Measurements from ENCODE around the gene LGALS7B.
"Not testable (repeated sequence)": the region's sequence is repeated elsewhere in the genome, so short reads cannot be mapped to it uniquely, and the experiment has no call there.

Gene LGALS7B

DNA sequence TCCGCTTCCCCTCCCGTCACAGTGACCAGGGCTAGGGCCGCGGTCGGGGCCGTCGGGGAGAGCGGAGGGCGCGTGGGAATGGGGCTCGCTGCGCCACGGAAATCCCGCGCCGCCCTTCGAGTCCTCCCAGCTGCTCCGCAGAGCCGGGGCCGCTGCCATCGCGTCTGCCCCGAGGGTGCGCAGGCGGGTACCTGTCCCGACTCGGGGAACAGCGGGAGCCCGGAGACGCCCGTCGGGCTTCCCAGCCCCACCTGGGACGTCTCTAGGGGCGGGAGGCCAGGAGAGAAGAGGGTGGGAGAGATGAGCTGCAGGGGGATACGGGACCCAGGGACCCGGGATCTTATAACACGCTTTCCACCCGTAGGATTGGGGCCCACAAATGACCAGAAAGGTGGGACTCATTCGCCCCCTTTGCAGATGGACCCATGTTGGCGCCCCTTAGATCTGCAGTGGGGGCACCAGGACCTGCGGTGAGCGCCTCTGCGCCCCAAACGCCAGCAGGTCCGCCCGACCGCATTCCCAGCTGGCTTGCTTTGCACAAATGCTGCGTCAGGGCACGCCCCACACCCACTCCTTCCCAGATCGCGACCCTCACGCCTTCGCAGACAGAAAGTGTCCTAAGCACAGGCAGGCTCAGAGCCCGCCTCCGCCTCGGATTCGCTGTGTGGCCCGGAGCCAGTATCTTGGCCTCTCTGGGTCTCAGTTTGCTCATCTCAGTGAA lies 18.6 kb upstream of the LGALS7B start:
- DNase-seq (ENCODE audit: low read depth in 2 of 2): not testable (repeated sequence)

DNA sequence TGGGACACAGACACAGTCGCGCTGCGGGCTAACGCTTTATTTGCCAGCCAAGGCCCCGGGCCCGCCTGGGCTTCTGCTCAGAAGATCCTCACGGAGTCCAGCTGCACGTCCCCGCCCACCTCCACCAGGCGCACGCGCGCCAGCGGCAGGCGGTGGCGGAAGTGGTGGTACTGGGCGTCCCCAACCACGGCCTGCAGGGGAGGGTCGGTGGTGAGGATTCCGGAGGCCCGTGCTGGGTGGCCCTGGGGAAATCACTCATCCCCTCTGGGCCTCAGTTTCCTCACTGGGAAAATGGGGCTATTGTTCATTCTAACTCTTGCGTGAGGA lies 18.1 kb upstream of the LGALS7B start:
- DNase-seq (ENCODE audit: low read depth in 2 of 2): not testable (repeated sequence)

DNA sequence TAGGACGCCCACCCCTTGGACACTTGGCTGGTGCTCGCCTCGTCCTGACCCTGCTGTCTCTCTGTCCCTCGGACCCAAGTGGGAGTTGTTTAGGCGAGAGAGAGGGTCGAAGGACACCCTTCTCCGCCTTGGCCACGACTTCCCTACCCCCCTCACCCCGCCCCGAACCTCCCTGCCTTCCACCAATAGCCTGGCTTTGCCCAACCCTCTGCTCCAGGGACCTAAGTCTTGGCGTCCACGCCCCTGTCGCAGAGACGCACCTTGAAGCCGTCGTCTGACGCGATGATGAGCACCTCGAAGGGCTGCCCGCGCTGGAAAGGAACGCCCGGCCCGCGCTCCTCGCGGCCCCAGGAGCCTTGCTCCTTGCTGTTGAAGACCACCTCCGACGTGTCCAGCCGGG lies 17.4 kb upstream of the LGALS7B start:
- DNase-seq (ENCODE audit: low read depth in 2 of 2): not testable (repeated sequence)

DNA sequence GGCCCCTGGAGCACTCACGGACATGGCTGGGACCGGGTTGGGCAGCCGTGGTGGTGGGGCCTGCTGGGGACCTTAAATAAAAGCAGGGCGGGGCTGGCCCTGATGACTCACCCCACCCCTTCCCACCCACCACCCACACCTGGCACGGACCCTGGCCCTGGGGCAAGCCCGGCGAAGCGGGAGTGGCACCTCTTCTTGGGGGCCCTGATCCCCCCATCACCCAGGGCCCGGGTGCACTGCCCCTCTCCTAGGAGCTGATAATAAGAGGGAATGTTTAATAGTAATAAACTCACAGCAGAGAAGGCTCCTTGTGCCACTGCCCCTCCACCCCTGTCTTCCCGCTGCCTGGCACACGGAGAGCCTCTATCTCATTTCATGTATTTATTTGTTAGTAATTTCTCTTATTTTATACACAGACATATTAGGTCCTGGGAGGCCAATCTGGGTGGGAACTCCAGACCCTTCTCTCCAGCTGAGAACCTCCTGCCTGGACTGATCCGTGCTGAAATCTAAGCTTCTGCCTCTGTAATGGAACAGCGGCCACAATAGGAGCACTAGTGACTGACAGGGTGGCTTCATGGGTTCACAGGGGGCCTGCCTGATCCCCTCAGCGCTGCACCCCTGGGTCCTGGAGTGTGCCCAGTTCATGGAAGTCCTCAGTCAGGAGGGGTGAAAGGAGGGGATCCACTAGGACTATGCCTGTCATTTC lies 15.4 kb upstream of the LGALS7B start, which contains the start of gene LGALS7:
Gene LGALS7, minus strand, starts transcription at position 49 of the 709 bp plus-strand sequence. Its CDS starts 25 bp downstream, at position 24.
- no peak for DNase-seq (ENCODE audit: low read depth in 2 of 2)

DNA sequence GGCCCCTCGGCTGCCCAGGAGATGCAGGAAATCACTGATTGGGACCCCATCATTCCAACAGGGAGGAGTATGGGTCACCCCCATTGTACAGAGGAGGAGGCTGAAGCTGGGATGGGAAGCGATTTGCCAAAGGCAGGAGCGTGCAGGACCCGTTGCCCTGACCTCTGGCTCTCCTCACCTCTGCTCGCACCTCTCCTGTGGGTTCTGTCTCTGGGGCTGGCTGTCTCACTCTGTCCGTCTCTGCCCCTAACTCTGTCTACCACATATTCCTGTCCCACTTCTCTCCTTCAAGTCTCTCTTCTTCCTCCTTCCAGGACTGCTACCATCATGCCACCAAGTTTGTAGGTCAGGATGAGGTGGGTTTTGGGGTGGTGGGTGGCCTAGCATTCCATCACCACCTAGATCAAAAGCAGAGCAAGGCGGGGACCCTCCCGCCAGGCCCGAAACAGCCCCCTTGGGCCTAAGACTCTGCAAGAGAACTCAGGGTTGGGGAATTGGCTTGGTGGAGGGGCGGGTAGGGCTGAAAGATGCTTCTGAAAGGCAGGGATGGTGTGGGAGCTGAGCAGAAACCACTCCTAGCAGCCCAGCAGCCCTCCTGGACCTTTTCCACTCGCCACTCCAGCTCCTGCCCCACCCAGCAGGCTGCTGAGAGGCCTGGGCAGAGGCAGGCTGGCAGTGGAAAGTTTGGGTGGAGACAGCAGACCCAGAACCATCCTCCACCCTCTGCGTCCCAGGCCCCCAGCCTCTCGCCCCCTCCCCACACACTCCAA lies 14.6 kb upstream of the LGALS7B start:
- DNase-seq (ENCODE audit: low read depth in 2 of 2): no peak

DNA sequence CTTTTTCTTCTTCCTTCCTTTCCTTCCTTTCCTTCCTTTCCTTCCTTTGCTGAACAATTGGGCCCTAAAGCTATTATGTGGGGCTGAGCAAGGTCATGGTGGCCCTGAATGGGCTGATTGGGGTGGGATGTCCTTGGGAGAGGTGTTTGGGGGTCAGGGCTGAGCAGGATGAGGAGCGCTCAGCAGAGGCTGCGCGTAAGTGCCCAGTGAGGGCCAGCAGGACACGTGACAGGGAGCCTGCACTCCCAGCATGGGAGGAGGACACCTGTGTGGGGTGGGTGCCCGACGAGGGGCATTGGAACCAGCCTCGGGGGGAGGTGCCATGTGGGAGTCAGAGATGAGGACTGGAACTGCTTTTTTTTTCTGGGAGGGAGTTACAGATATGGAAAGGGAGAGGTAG lies 10.3 kb upstream of the LGALS7B start:
- DNase-seq (ENCODE audit: low read depth in 2 of 2): no peak

DNA sequence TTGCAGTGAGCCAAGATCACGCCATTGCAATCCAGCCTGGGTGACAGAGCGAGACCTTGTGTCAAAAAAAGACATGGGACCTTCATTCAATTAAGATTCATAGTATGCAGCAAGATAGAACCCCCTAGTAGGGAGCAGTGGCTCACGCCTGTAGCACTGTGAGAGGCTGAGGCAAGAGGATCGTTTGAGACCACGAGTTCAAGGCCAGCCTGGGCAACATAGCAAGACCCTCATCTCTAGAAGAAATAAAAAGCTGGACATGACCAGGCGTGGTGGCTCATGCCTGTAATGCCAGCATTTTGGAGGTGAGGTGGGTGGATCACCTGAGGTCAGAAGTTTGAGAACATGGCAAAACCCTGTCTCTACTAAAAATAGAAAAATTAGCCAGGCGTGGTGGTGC lies 8.6 kb upstream of the LGALS7B start:
- no peak for DNase-seq (ENCODE audit: low read depth in 2 of 2)

DNA sequence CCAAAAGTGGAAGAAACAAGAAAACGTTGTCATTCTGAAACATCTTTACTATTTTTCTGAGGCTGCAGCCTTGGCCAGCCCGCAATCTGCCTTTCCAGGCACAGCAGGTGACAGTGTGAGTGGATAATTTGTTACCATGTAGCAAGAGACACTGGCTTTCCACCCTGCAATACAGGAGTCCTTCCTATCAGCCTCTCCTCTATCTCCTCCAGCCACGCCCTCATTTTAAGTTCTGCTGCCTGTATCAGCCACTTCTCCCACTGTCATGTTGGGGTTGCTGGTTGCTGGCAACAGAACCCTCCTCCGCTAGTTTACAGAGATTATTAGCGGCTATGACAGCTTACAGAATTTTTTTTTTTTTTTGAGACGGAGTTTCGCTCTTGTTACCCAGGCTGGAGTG lies 7.9 kb upstream of the LGALS7B start:
- DNase-seq (ENCODE audit: low read depth in 2 of 2): no peak

DNA sequence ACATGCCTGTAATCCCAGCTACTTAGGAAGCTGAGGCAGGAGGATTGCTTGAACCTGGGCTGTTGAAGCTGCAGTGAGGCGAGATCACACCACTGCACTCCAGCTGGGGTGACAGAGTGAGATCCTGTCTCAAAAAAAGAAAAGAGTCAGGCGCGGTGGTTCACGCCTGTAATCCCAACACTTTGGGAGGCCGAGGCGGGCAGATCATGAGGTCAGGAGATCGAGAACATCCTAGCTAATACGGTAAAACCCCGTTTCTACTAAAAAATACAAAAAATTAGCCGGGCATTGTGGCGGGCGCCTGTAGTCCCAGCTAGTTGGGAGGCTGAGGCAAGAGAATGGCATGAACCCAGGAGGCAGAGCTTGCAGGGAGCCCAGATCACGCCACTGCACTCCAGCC lies 6.8 kb upstream of the LGALS7B start:
- DNase-seq (ENCODE audit: low read depth in 2 of 2): not testable (repeated sequence)

DNA sequence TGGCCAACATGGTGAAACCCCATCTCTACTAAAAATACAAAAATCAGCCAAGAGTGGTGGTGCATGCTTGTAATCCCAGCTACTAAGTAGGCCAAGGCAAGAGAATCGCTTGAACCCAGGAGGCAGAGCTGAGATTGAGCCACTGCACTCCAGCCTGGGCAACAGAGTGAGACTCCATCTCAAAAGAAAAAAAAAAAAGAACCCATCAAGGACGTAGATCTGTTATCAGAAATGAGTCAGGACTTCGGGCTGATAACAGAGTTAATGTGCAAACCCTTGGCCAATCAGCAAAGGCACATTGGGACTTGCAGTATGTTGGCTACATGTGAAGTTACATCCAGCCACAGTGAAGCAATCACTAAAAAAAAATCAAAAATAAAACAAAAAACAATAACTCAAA lies 4.8 kb upstream of the LGALS7B start:
- no peak for DNase-seq (ENCODE audit: low read depth in 2 of 2)

DNA sequence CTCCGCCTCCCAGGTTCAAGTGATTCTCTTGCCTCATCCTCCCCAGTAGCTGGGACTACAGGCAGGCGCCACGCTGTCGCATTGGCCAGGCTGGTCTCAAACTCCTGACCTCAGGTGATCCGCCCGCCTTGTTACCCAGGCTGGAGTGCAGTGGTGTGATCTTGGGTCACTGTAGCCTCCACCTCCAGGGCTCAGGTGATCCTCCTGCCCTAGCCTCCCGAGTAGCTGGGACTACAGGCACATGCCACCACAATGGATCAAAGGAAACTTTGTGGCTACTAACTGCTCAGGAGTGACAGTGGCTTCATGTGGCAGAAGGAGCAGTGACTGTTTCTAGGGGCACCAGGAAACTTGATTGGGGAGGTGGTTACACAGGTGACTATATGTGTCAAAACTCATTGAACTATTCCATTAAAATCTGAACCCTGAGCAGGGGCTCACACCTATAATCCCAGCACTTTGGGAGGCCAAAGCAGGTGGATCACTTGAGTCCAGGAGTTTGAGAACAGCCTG lies 3.8 kb upstream of the LGALS7B start:
- DNase-seq (ENCODE audit: low read depth in 2 of 2): no peak

DNA sequence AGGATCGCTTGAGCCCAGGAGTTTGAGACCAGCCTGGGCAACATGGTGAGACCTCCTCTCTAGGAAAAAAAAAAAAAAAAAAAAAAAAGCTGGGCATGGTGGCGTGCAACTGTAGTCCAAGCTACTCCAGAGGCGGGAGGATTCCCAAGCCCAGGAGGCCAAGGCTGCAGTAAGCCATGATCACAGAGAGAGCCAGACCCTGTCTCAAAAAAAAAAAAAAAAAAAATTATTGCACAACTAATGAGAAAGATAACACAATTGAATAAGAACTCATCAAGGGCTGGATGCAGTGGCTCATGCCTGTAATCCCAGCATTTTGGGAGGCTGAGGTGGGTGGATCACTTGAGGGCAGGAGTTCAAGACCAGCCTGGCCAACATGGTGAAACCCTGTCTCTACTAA lies 2.9 kb upstream of the LGALS7B start:
- DNase-seq (ENCODE audit: low read depth in 2 of 2): not testable (repeated sequence)

DNA sequence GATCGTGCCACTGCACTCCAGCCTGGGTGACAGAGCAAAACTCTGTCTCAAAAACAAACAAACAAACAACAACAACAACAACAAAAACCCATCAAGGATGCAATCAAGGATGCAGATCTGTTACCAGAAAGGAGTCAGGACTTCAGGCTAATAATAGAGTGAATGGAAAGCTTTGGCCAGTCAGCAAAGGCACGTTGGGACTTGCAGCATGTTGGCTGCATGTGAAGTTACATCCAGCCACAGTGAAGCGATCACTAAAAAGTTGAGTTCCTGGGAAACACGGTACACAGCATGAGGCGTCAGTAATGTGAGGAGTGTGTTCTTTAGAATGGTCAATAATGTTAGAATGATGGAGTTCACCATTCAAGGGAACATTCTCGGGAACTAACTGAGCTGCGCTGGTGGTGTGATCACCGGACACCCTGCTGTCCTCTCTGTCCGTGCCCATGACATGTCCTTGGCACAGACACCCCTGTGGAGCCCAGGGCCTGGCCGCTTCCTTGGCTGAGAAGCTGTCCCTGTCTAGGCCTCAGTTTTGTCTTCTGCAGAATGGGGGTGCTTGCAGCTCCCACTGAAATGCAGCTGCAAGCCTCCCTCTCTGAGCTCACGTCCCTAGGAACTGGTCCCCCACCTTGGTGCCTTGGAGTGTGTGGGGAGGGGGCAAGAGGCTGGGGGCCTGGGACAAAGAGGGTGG lies 2.3 kb upstream of the LGALS7B start:
- no peak for DNase-seq (ENCODE audit: low read depth in 2 of 2)

DNA sequence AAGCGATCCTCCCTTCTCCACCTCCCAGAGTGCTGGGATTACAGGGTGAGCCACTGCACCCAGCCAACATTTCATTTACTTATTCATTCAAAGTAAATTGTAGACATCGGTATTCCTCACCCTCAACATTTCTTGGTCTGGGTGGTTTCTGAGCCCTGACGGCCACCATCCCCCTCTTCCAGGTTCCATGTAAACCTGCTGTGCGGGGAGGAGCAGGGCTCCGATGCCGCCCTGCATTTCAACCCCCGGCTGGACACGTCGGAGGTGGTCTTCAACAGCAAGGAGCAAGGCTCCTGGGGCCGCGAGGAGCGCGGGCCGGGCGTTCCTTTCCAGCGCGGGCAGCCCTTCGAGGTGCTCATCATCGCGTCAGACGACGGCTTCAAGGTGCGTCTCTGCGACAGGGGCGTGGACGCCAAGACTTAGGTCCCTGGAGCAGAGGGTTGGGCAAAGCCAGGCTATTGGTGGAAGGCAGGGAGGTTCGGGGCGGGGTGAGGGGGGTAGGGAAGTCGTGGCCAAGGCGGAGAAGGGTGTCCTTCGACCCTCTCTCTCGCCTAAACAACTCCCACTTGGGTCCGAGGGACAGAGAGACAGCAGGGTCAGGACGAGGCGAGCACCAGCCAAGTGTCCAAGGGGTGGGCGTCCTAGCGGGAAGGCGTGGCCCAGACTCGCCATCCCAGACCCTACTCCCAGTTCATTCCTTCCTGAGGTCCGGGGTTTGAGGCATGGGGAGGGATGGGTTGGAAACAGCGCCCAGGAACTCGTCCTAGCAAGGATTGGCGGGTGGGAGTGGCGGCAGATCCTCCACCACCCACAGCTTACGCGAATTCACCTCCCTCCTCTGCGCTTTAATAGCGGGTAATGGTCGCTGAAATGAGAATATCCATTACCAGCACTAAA lies 1.8 kb downstream of the LGALS7B start:
- not testable (repeated sequence) for DNase-seq (ENCODE audit: low read depth in 2 of 2)

DNA sequence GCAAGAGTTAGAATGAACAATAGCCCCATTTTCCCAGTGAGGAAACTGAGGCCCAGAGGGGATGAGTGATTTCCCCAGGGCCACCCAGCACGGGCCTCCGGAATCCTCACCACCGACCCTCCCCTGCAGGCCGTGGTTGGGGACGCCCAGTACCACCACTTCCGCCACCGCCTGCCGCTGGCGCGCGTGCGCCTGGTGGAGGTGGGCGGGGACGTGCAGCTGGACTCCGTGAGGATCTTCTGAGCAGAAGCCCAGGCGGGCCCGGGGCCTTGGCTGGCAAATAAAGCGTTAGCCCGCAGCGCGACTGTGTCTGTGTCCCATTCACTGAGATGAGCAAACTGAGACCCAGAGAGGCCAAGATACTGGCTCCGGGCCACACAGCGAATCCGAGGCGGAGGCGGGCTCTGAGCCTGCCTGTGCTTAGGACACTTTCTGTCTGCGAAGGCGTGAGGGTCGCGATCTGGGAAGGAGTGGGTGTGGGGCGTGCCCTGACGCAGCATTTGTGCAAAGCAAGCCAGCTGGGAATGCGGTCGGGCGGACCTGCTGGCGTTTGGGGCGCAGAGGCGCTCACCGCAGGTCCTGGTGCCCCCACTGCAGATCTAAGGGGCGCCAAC lies 2.6 kb downstream of the LGALS7B start:
- DNase-seq (ENCODE audit: low read depth in 2 of 2): not testable (repeated sequence)

DNA sequence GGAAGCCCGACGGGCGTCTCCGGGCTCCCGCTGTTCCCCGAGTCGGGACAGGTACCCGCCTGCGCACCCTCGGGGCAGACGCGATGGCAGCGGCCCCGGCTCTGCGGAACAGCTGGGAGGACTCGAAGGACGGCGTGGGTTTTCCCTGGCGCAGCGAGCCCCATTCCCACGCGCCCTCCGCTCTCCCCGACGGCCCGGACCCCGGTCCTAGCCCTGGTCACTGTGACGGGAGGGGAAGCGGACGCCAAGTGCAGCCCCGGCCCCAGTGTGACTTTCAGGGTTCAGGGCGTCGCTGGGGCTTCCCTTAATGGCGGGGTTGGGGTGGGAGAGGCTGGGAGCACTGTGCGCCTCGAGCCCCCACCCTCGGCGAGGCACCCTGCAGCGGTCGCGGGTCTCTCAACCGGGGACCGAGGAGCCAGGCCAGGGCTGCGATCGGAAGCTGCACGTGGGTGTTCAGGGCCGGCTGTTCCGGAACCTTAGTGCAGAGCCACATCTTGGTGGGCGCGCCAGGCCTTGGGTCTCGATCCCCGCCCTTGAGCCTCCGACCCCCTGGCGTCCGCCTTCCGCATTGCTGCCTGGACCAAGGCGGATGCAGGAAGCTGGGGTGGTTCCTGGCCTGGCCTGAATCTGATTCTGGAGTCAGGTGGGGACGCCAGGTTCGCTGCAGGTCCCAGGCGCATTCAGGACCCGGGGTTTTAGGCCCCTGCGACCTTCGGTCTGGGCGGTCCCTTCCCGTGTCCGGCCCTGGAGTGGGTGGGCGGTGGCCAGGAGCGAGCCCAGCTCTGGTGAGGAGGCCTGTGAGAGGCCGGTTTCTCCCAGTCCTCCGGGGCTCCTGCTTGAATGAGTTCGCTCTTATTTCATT lies 3.5 kb downstream of the LGALS7B start:
- DNase-seq (ENCODE audit: low read depth in 2 of 2): peak in 1 of 2 donors; percentile 15

DNA sequence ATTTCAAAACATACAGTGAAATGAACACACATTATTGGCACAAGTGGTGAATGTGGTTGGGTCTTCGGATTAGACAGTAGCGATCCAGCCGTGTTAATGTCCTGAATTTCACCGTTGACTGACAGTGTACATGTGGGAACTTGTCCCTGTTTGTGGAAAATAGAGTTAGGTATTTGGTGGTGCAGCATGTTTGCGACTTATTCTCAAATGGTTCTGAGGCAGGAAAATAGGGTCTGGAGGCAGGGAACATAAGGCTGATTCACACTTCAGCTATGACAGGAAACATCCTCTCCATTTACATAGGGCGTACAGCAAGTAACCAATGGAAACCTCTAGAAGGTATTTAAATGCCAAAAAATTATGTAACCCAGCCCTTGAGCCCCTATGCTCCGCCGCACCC lies 4.2 kb downstream of the LGALS7B start:
- no peak for DNase-seq (ENCODE audit: low read depth in 2 of 2)

DNA sequence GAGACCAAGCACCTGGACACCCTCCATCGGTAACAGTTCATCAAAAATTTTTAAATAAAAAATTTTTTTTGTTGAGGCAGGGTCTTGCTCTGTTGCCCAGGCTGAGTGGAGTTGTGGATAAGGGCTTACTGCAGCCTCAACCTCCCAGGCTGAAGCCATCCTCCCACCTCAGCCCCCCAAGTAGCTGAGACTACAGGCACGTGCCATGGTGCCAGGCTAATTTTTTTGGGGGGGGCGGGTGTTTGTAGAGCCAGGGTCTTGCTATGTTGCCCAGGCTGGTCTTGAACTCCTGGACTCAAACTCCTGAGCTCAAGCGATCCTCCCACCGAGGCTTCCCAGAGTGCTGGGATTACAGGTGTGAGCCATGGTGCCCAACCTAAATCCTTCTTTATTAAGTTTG lies 4.7 kb downstream of the LGALS7B start:
- DNase-seq (ENCODE audit: low read depth in 2 of 2): no peak

DNA sequence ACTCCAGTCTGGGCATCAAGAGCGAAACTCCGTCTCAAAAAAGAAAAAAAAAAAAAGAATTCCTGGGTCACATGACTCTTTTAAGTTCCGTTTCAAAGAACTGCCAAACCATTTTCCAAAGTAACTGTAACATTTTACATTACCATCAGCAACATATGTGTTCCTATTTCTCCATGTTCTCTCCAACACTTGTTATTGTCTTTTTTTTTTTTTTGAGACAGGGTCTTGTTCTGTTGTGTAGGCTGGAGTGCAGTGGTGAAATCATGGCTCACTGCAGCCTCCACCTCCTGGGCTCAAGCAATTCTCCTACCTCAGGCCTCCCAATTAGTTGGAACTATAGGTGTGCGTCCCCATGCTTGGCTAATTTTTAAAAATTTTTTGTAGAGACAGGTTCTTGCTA lies 6.5 kb downstream of the LGALS7B start:
- DNase-seq (ENCODE audit: low read depth in 2 of 2): no peak

All from stimulated activated CD8-positive, alpha-beta memory T cell treated with anti-CD3 and anti-CD28 coated beads, Interleukin-7, amount 100 ng/mL, for 1 hour (primary cell).